Measurements from ENCODE around the gene MRPS18A.
A peak's percentile ranks its signal among the peaks of the same experiment; 100 is the strongest.
"Not testable (repeated sequence)": the region's sequence is repeated elsewhere in the genome, so short reads cannot be mapped to it uniquely, and the experiment has no call there.

The MRPS18A gene

GRCh38 chr6:43703512-43704429 lies 16.2 kb upstream of the MRPS18A start:
- DNase-seq (ENCODE audit: insufficient read length, low spot score) (no peak), FAIRE-seq (no peak)
- no peak for TF ChIP-seq POU2F2 (IDR thresholded peaks at IDR 0.05; ENCODE audit: low read depth, low read length)
- TF ChIP-seq POLR2AphosphoS5 (IDR thresholded peaks at IDR 0.05; ENCODE audit: low read depth, low read length), result no peak
- no peak for TF ChIP-seq POLR2A (IDR thresholded peaks at IDR 0.05; ENCODE audit: low read depth, low read length)
- no peak for TF ChIP-seq TAF1 (IDR thresholded peaks at IDR 0.05; ENCODE audit: low read depth, low read length)

GRCh38 chr6:43702534-43703440 lies 15.2 kb upstream of the MRPS18A start:
- DNase-seq (ENCODE audit: insufficient read length, low spot score), result no peak
- FAIRE-seq, result peak; percentile 26
- TF ChIP-seq SPI1 (IDR thresholded peaks at IDR 0.05; ENCODE audit: low read depth, low read length) (no peak), POLR2A (IDR thresholded peaks at IDR 0.05; ENCODE audit: low read depth, low read length) (no peak), POU2F2 (IDR thresholded peaks at IDR 0.05; ENCODE audit: low read depth, low read length) (no peak), PAX5 (IDR thresholded peaks at IDR 0.05; ENCODE audit: insufficient read depth, low read length, severe bottlenecking) (no peak), TAF1 (IDR thresholded peaks at IDR 0.05; ENCODE audit: low read depth, low read length) (no peak), POLR2AphosphoS5 (IDR thresholded peaks at IDR 0.05; ENCODE audit: low read depth, low read length) (no peak)

- FAIRE-seq (no peak), DNase-seq (ENCODE audit: insufficient read length, low spot score) (no peak)
- TF ChIP-seq POLR2A (IDR thresholded peaks at IDR 0.05; ENCODE audit: low read depth, low read length) (no peak), POLR2AphosphoS5 (IDR thresholded peaks at IDR 0.05; ENCODE audit: low read depth, low read length) (no peak), PAX5 (IDR thresholded peaks at IDR 0.05; ENCODE audit: insufficient read depth, low read length, severe bottlenecking) (no peak), TAF1 (IDR thresholded peaks at IDR 0.05; ENCODE audit: low read depth, low read length) (no peak), SPI1 (IDR thresholded peaks at IDR 0.05; ENCODE audit: low read depth, low read length) (no peak), POU2F2 (IDR thresholded peaks at IDR 0.05; ENCODE audit: low read depth, low read length) (no peak)
Measured at GRCh38 chr6:43702171-43702533, 14.6 kb upstream of the MRPS18A start.

- DNase-seq (ENCODE audit: insufficient read length, low spot score); FAIRE-seq: not testable (repeated sequence)
Measured at GRCh38 chr6:43700939-43701560, 13.5 kb upstream of the MRPS18A start.

- DNase-seq (ENCODE audit: insufficient read length, low spot score) (no peak), FAIRE-seq (no peak)
- TF ChIP-seq POLR2A (IDR thresholded peaks at IDR 0.05; ENCODE audit: low read depth, low read length) (no peak), POLR2AphosphoS5 (IDR thresholded peaks at IDR 0.05; ENCODE audit: low read depth, low read length) (no peak), POU2F2 (IDR thresholded peaks at IDR 0.05; ENCODE audit: low read depth, low read length) (no peak), SPI1 (IDR thresholded peaks at IDR 0.05; ENCODE audit: low read depth, low read length) (no peak), PAX5 (IDR thresholded peaks at IDR 0.05; ENCODE audit: insufficient read depth, low read length, severe bottlenecking) (no peak), TAF1 (IDR thresholded peaks at IDR 0.05; ENCODE audit: low read depth, low read length) (no peak)
Measured at GRCh38 chr6:43699564-43700186, 12.1 kb upstream of the MRPS18A start.

- no peak for TF ChIP-seq POU2F2 (IDR thresholded peaks at IDR 0.05; ENCODE audit: low read depth, low read length)
- TF ChIP-seq TAF1 (IDR thresholded peaks at IDR 0.05; ENCODE audit: low read depth, low read length), result no peak
- no peak for TF ChIP-seq PAX5 (IDR thresholded peaks at IDR 0.05; ENCODE audit: insufficient read depth, low read length, severe bottlenecking)
- TF ChIP-seq SPI1 (IDR thresholded peaks at IDR 0.05; ENCODE audit: low read depth, low read length), result no peak
- TF ChIP-seq POLR2AphosphoS5 (IDR thresholded peaks at IDR 0.05; ENCODE audit: low read depth, low read length), result no peak
- TF ChIP-seq POLR2A (IDR thresholded peaks at IDR 0.05; ENCODE audit: low read depth, low read length), result no peak
- no peak for FAIRE-seq
- DNase-seq (ENCODE audit: insufficient read length, low spot score), result no peak
Measured at GRCh38 chr6:43698584-43699349, 11.2 kb upstream of the MRPS18A start.

GRCh38 chr6:43697421-43697820 lies 9.8 kb upstream of the MRPS18A start:
- TF ChIP-seq POU2F2 (IDR thresholded peaks at IDR 0.05; ENCODE audit: low read depth, low read length), result no peak
- TF ChIP-seq TAF1 (IDR thresholded peaks at IDR 0.05; ENCODE audit: low read depth, low read length), result no peak
- FAIRE-seq (no peak), DNase-seq (ENCODE audit: insufficient read length, low spot score) (no peak)

- DNase-seq (ENCODE audit: insufficient read length, low spot score) (no peak), FAIRE-seq (no peak)
- no peak for TF ChIP-seq TAF1 (IDR thresholded peaks at IDR 0.05; ENCODE audit: low read depth, low read length)
Measured at GRCh38 chr6:43695967-43696291, 8.3 kb upstream of the MRPS18A start.

Data from GM12891 (cell line).